Measurements from ENCODE around the gene ZBTB7C.

Gene ZBTB7C

GRCh38 chr18:48256848-48257247 is 152.3 kb downstream of the ZBTB7C start:
- no peak for DNase-seq (ENCODE audit: low read depth, low spot score)

GRCh38 chr18:48254077-48254602 is 155.0 kb downstream of the ZBTB7C start:
- DNase-seq (ENCODE audit: low read depth, low spot score), result no peak

- no peak for DNase-seq (ENCODE audit: low read depth, low spot score)
Observed at GRCh38 chr18:48252525-48252924, 156.7 kb downstream of the ZBTB7C start.

GRCh38 chr18:48250918-48251317 is 158.3 kb downstream of the ZBTB7C start:
- no peak for DNase-seq (ENCODE audit: low read depth, low spot score)

DNA sequence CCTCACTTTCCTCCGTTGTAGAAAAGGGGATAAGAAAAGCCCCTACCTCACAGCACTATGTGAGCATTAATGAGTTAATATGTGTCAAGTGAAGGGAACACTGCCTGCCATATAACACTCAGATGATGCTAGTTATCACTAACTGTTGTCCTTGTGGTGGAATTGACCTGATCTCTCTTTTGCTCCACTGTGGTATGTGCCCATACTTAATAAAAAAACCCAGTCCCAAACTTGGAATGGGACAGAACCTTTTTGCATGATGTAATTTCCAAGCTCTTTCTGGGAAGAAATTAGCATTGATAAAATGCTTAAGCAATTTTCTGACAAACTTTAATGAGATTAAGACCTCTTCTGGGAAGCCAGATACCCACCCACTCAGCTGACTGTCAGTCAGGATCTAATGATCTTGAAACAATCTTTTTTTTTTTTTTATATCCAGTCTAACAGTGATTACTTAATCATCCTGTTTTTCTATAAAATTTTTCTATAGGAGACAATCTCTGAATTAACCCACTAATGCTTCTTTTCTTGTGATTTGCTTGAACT is 158.7 kb downstream of the ZBTB7C start:
- DNase-seq (ENCODE audit: low read depth, low spot score), result no peak

DNA sequence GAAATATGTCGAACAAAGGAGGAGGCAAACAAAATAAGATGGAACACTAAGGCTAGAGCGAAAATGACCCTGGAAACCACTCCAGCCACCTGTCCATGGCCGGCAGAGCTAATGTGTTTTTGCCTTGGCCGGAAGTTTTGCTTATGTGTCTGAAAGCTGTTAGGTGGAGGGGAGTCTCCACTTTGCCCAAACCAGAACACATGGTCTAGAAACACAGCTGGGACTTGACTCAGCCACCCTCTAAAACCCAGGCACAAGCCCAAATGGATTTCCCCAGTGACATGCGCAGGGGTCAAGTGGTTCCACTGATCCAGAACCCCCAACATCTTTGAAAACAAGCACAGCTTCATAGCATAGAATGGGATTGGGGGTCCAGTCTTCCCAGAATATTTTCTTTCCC is 159.3 kb downstream of the ZBTB7C start:
- DNase-seq (ENCODE audit: low read depth, low spot score), result no peak

- no peak for DNase-seq (ENCODE audit: low read depth, low spot score)
Observed at GRCh38 chr18:48244530-48244929, 164.7 kb downstream of the ZBTB7C start.

- no peak for DNase-seq (ENCODE audit: low read depth, low spot score)
Observed at GRCh38 chr18:48238636-48239035, 170.5 kb downstream of the ZBTB7C start.

DNA sequence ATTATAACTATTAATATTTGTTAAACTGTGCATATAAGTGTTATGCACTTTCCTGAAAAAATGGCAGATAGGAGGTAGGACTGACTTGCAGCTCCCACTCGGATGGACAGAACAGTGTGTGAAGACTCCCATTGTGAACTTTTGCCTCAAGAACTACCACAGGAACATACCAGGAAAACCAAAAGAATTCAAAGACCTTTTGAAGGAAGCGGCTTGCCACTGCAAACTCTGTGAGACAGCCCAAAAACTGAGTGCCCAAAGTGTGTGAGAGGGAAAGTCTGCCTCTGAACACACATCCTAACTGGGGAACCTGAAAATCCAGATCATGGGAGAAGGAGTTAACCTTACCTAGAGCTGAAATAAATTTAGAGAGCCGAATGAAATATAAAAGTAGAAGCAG is 171.0 kb downstream of the ZBTB7C start:
- DNase-seq (ENCODE audit: low read depth, low spot score), result no peak

DNA sequence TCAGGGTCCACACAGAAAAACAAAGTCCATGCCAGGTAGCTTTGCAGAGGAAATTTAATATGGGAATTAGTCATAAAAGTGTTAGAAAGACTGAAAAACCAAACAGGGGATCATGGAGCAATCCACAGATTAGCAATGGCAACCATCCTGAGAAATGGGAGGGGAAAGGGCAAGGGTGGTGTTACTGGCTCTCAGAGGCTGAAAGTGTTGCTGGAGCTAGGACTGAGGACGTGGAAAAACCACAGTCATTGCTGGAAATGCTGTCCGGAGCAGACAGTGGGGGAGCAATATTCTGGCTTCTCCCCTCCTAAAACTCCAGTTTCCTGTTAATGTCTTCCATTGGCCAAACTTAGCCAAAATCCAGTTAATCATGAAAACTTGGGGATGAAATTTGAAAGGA is 172.4 kb downstream of the ZBTB7C start:
- DNase-seq (ENCODE audit: low read depth, low spot score), result no peak

GRCh38 chr18:48230467-48231113 is 178.6 kb downstream of the ZBTB7C start:
- DNase-seq (ENCODE audit: low read depth, low spot score), result no peak

DNA sequence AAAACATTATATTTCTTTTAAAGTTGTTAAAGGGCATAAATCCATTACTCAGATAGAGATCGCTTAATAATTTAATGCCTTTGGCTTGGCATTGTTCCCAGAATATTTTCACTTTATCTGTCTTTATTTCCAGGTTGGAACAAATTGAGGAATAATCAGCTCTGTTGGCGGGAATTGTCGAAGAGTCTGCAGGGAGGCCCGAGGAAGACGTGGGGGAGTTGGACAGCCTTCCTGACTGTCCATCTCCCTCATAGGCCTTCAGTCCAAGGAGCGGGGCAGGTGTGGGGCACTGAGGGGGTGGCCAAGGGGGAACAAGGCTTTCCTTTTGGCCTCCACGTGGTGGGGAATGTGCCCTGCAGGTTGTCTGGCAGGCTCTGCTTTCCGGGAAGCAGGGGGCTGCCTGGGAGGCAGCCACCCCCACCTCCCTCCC is 179.6 kb downstream of the ZBTB7C start:
- no peak for DNase-seq (ENCODE audit: low read depth, low spot score)

DNA sequence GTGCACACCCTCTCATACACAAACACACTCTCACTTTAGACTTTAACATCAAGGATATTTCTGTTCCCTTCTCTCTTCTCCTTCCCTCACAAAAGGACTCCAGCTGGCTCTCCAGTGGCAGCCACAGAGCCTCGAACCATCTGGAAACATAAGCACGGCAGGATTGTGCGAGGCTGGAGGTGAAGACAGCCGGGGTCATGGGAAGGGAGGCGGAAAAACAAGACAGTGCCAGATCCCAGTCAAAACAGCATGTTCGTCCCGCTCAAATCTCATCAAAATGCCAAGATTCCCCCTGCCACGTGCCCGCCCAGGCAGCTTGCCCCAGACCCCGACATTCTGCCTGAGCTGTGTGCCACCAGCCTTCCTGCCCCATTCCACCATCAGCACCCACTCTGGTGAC is 180.3 kb downstream of the ZBTB7C start:
- DNase-seq (ENCODE audit: low read depth, low spot score), result no peak

- DNase-seq (ENCODE audit: low read depth, low spot score), result no peak
Observed at GRCh38 chr18:48228301-48228715, 180.9 kb downstream of the ZBTB7C start.

DNA sequence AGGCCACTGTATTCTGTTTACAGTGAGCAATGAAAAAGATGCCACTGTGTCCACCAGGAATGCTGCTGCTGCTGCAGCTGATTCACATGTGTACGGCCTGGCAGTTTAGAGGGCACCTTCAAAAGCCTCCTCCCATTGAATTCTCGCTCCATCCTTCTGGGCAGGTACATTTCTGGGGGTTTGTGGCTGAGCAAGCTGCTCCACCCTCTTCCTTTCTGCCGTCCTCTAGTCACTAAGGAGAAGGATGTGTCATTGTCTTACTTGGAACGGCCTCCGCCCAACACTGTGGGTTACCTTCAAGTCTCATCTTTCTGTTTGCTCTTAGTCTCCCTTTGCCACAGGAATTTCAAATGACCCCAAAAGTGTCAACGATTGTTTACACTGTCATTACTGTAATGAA is 182.0 kb downstream of the ZBTB7C start:
- DNase-seq (ENCODE audit: low read depth, low spot score), result no peak

GRCh38 chr18:48226401-48226800 is 182.8 kb downstream of the ZBTB7C start:
- no peak for DNase-seq (ENCODE audit: low read depth, low spot score)

DNA sequence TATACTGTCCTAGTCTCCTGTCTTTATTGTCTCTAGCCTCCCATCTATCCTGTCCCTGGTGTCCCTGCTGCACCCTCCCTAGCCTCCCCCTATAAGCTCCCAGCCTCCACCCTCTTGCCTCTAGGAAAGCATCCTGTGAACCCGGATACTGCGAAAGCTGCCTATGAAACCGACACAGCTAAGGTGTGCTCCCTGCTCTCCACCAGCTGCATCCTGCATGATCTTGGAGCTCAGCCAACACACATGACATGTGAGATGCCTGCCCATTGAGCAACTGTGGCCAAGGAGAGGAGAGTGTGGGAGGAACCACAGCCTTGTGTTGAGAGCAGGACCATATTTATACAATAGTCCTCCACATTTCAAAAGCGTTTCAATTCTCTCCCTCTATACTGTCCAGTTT is 187.1 kb downstream of the ZBTB7C start:
- DNase-seq (ENCODE audit: low read depth, low spot score), result no peak

DNA sequence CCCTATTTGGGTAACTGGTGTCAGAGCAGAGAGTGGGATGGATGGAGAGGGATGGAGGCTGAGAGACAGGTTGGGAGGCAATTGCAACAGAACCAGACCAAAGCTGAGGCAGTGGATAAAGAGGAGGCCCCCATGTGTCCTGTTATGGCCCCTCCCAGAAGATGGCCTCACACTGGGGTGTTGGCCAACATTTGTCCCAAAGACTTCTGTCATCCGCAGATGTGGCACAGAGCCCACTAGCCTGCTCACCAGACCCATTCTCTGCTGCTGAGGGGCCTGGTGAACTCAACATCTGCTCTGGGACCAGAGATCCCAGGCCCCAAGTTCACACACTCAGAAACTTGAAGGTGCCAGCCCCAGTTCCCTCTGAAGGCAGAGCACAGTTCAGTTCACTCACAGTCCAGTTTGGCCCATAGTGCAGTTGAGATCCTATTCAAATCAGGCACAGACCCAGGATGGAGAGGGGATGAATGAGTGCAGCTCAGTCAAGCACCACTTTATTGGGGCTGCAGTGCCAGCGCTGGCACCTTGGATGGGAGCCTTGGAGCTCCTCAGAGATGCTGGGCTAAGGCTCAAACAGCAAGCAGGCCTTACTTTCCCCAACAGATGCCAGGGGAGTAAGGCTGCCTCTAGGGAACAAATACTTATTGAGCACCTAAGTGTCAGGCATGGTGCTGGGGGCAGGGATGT is 189.2 kb downstream of the ZBTB7C start:
- no peak for DNase-seq (ENCODE audit: low read depth, low spot score)

- DNase-seq (ENCODE audit: low read depth, low spot score), result no peak
Observed at GRCh38 chr18:48219037-48219809, 190.0 kb downstream of the ZBTB7C start.

- DNase-seq (ENCODE audit: low read depth, low spot score), result no peak
Observed at GRCh38 chr18:48218285-48219022, 190.7 kb downstream of the ZBTB7C start.

All from brain pericyte (primary cell).